Measurements from ENCODE around the gene NID1. TPM values are rescaled to one million over a fixed set of nuclear protein-coding genes. Genes with fewer than 3 reads are reported as not detected.
"Not testable (repeated sequence)": the region's sequence is repeated elsewhere in the genome, so short reads cannot be mapped to it uniquely, and the experiment has no call there.

NID1 gene
- total RNA-seq, 6 experiments from 2014 or later: 97.5 to 124 (median 107) TPM

DNA sequence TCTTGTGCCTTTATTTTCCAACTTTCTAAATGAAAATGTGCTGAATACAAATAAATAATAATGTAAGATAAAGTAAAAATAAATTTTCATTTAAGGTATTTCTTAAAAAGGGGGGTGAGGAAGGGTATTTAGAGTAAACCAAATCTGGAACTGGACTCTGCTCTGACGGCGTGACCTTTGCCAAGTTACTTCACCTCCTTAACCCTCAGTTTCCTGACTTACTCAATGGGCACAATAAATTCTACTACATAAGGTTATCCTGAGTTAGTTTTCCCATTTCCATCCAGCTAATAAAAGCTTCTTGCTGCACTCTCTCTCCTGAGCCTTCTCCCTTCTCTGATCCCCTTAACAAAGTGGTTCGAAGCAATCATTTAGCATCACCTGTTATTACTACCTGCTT, 93.9 kb downstream of the NID1 start:
- Mint-ChIP-seq H3K27me3 (ENCODE audit: insufficient read depth) (no peaks in the 10 kb centered on the region; the same call in 1 of the 2 replicates), H3K27ac (peak overlapping the region; percentile 97), H3K4me3 (peak overlapping the region; percentile 86), H3K4me1 (ENCODE audit: low read depth) (peaks cover 47% of the 10 kb centered on the region), H3K36me3 (ENCODE audit: low read depth) (peaks cover 18% of the 10 kb centered on the region), H3K9me3 (no peaks in the 10 kb centered on the region)
- TF ChIP-seq, protein P1, sequence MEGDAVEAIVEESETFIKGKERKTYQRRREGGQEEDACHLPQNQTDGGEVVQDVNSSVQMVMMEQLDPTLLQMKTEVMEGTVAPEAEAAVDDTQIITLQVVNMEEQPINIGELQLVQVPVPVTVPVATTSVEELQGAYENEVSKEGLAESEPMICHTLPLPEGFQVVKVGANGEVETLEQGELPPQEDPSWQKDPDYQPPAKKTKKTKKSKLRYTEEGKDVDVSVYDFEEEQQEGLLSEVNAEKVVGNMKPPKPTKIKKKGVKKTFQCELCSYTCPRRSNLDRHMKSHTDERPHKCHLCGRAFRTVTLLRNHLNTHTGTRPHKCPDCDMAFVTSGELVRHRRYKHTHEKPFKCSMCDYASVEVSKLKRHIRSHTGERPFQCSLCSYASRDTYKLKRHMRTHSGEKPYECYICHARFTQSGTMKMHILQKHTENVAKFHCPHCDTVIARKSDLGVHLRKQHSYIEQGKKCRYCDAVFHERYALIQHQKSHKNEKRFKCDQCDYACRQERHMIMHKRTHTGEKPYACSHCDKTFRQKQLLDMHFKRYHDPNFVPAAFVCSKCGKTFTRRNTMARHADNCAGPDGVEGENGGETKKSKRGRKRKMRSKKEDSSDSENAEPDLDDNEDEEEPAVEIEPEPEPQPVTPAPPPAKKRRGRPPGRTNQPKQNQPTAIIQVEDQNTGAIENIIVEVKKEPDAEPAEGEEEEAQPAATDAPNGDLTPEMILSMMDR (IDR thresholded peaks at IDR 0.05): no peak
- no peak for DNase-seq

DNA sequence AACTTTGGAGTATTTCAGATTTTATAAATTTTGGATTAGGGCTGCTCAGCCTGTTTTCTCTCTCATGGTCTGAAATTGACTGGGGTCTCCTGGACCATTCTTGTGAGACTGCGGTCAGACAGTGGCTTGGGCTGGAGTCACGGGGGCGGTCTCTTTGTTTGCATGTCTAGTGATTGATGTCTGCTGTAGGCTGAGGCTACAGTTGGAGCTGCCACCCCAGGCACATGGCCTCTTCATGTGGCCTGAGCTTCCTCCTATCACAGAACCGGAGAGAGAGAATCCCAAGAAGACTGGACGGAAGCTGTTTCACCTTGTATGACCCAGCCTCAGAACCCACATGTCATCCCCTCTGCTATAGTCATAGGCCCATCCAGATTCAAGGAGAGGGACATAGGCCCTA, 96.1 kb downstream of the NID1 start:
- TF ChIP-seq, protein P1 (IDR thresholded peaks at IDR 0.05): no peak

DNA sequence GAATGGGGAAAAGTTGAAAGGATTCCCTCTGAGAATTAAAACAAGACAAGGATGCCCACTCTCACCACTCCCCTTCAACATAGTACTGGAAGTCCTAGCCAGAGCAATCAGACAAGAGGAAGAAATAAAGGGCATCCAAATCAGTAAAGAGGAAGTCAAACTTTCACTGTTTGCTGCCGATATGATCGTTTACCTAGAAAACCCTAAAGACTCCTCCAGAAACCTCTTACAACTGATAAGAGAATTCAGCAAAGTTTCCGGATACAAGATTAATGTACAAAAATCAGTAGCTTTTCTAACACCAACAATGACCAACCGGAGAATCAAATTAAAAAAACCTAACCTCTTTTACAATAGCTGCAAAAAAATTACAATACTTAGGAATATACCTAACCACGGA, 98.8 kb downstream of the NID1 start:
- not testable (repeated sequence) for H3K4me3 Mint-ChIP-seq; H3K9me3 Mint-ChIP-seq; H3K4me1 Mint-ChIP-seq (ENCODE audit: low read depth); H3K27ac Mint-ChIP-seq; H3K36me3 Mint-ChIP-seq (ENCODE audit: low read depth); DNase-seq; H3K27me3 Mint-ChIP-seq (ENCODE audit: insufficient read depth)

More for the DNA sequence above, 96.1 kb downstream of the NID1 start:
- Mint-ChIP-seq H3K4me3 (no peak overlapping the region), H3K27ac (no peak overlapping the region; the same call in 1 of the 2 replicates), H3K4me1 (ENCODE audit: low read depth) (peaks cover 27% of the 10 kb centered on the region), H3K36me3 (ENCODE audit: low read depth) (peaks cover 6% of the 10 kb centered on the region; the same call in 1 of the 2 replicates), H3K27me3 (ENCODE audit: insufficient read depth) (no peaks in the 10 kb centered on the region; the same call in 1 of the 2 replicates), H3K9me3 (no peaks in the 10 kb centered on the region)
- no peak for DNase-seq

DNA sequence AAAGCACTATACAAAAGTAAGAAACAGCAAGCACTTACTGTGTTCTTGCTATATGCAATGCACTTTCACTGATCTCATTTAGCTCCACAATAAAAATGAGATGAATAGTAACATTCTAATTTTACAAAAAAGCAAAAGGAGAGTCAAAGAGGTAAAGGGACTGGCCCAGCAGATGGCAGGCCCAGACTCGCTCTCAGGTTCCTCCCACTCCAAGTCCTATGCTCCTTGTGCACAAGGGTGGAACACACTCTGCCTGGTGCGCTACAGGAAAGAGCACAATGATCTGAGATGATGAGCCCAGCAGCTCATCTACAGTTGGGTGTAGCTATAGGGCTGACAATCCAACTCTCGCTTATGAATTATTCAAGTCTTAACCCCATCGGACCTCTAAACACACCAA, 104.1 kb downstream of the NID1 start:
- TF ChIP-seq, protein P1 (IDR thresholded peaks at IDR 0.05): no peak
- H3K4me1 Mint-ChIP-seq (ENCODE audit: low read depth): peaks cover 6% of the 10 kb centered on the region; the same call in 1 of the 2 replicates
- no peaks in the 10 kb centered on the region; the same call in 1 of the 2 replicates for H3K27me3 Mint-ChIP-seq (ENCODE audit: insufficient read depth)
- no peak overlapping the region for H3K27ac Mint-ChIP-seq
- no peak overlapping the region for H3K4me3 Mint-ChIP-seq
- no peaks in the 10 kb centered on the region for H3K9me3 Mint-ChIP-seq
- DNase-seq: no peak
- peaks cover 10% of the 10 kb centered on the region for H3K36me3 Mint-ChIP-seq (ENCODE audit: low read depth)

DNA sequence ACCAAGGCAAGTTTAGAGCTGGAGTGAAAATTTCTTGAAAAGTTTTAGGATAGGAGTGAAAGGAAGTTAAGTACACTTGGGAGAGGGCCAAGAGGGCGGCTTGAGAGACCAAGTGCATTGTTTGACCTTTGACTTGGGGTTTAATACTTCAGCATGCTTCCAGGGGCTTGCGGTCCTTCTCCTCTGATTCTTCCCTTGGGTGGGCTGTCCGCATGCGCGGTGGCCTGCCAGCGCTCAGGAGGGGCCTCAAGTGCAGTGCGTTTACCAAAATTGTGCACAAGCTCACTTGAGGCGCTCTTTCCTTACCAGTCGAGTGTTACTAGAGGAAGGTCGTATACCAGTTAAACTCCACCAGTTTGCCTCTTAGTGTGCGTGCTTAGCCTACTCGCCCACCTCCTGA, 106.9 kb downstream of the NID1 start:
- H3K27me3 Mint-ChIP-seq (ENCODE audit: insufficient read depth): no peaks in the 10 kb centered on the region; the same call in 1 of the 2 replicates
- H3K4me3 Mint-ChIP-seq: no peak overlapping the region
- peaks cover 29% of the 10 kb centered on the region for H3K4me1 Mint-ChIP-seq (ENCODE audit: low read depth)
- H3K36me3 Mint-ChIP-seq (ENCODE audit: low read depth): peaks cover 13% of the 10 kb centered on the region
- TF ChIP-seq, protein P1 (IDR thresholded peaks at IDR 0.05): no peak
- H3K27ac Mint-ChIP-seq: no peak overlapping the region
- DNase-seq: no peak
- H3K9me3 Mint-ChIP-seq: peaks cover 7% of the 10 kb centered on the region

DNA sequence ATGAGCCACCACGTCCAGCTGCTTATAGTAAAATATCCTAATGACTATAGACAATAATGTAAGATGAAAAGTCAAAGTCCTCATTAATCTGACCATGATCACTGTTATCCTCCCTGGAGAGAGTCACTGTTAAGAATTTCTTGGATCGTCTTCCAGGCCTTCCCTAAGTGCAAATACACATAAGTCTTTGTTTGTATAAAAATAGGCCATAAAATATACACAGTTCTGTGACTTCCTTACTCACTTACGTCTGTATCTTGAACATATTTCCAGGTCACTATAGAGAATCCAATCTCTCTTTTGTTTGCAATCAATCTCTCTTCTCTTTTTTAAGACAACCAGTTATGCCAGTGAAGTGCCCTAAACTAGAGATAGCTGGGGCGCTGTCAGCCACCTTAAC, 109.1 kb downstream of the NID1 start:
- Mint-ChIP-seq H3K9me3 (peaks cover 13% of the 10 kb centered on the region), H3K36me3 (ENCODE audit: low read depth) (peaks cover 13% of the 10 kb centered on the region), H3K4me1 (ENCODE audit: low read depth) (peaks cover 32% of the 10 kb centered on the region), H3K27me3 (ENCODE audit: insufficient read depth) (peaks cover under 1% of the 10 kb centered on the region), H3K27ac (no peak overlapping the region), H3K4me3 (no peak overlapping the region)
- no peak for DNase-seq
- TF ChIP-seq, protein P1 (IDR thresholded peaks at IDR 0.05): no peak

All from HFFc6 (cell line).